K562 (cell line): ENCODE data around the gene CNNM3. TPM values are rescaled to one million over a fixed set of nuclear protein-coding genes. Genes with fewer than 3 reads are reported as not detected.
A peak's percentile ranks its signal among the peaks of the same experiment; 100 is the strongest.

Experiments
- AFF4 ChIP-seq: sonication (generic); formaldehyde crosslinking; IDR thresholded peaks from 2 replicates; pipeline ENCODE4 v1.8.0; 2023; ENCODE audit warnings: mild to moderate bottlenecking, missing genetic modification reagents
- BRCA1 ChIP-seq, 2 experiments: fragments of 450-650 bp in 1 of 2; sonication (generic) in 1 of 2; formaldehyde crosslinking in 1 of 2; IDR thresholded peaks; 2 replicates each; pipeline versions ENCODE4 v1.5.0 to v1.6.1; 2017 to 2020; ENCODE audit warnings: mild to moderate bottlenecking in 1 of 2, missing genetic modification reagents in 1 of 2
- ETV1 ChIP-seq: fragments of 450-650 bp; conservative IDR thresholded peaks from 2 replicates; pipeline ENCODE4 v1.6.1; 2016; ENCODE audit warnings: missing genetic modification characterization, control low read depth, low read depth, missing compliant biosample characterization
- IRF9 ChIP-seq: fragments of 450-650 bp; IDR thresholded peaks from 2 replicates; pipeline ENCODE4 v1.6.1; 2016; ENCODE audit warnings: missing biosample characterization, missing genetic modification characterization
- MYNN ChIP-seq, 2 experiments: sonication (generic); formaldehyde crosslinking in 1 of 2; IDR thresholded peaks; 2 replicates each; pipeline versions ENCODE4 v1.5.0 to v1.6.1; 2016 to 2020; ENCODE audit warnings: antibody characterized with exemption in 1 of 2, missing genetic modification reagents in 1 of 2
- NFE2L1 ChIP-seq: fragments of 450-650 bp; IDR thresholded peaks from 2 replicates; pipeline ENCODE4 v1.6.1; 2016; ENCODE audit warnings: missing genetic modification characterization, low read depth, mild to moderate bottlenecking, missing compliant biosample characterization, moderate library complexity, borderline replicate concordance
- NONO ChIP-seq, 2 experiments: fragments of 200-400 bp in 1 of 2; fragments of 450-650 bp in 1 of 2; formaldehyde crosslinking in 1 of 2; IDR thresholded peaks; 2 replicates each; pipeline ENCODE4 v1.6.1; 2017; ENCODE audit warnings: low read depth in 2 of 2, mild to moderate bottlenecking in 2 of 2, moderate library complexity in 2 of 2, low read length in 1 of 2
- POLR2AphosphoS2 ChIP-seq: IDR thresholded peaks from 2 replicates; pipeline ENCODE4 v1.6.1; 2012; ENCODE audit warnings: low read length, improper control_type of control experiment
- RBM39 ChIP-seq: fragments of 200-400 bp; formaldehyde crosslinking; optimal IDR thresholded peaks from 2 replicates; pipeline ENCODE3; 2018; ENCODE audit warnings: low read depth, low read length
- SMC3 ChIP-seq: conservative IDR thresholded peaks from 2 replicates; pipeline ENCODE4 v1.6.1; 2011; ENCODE audit warnings: low read depth, low read length, improper control_type of control experiment; ENCODE audit not compliant: insufficient read depth
- TSHZ1 ChIP-seq: fragments of 250-450 bp; sonication (Bioruptor Pico); IDR thresholded peaks from 2 replicates; pipeline ENCODE4 v1.4.0; 2020; ENCODE audit warnings: mild to moderate bottlenecking, moderate library complexity
- YBX1 ChIP-seq: fragments of 450-650 bp; IDR thresholded peaks from 2 replicates; pipeline ENCODE4 v1.7.1; 2016; ENCODE audit warnings: mild to moderate bottlenecking
- ZNF354B ChIP-seq: fragments of 250-450 bp; sonication (Bioruptor Pico); IDR thresholded peaks from 2 replicates; pipeline ENCODE4 v1.4.0; 2020
- ZNF398 ChIP-seq: fragments of 250-450 bp; sonication (Bioruptor Pico); IDR thresholded peaks from 2 replicates; pipeline ENCODE4 v1.8.0; 2021; ENCODE audit warnings: moderate library complexity, mild to moderate bottlenecking, inconsistent platforms
- polyA plus RNA-seq, 8 experiments: library from polyadenylated mRNA; depleted of rRNA in 4 of 8; stranded (reverse) in 5 of 8; unstranded in 3 of 8; fragments of >200 nt; fragmentation: Nextera tagmentation in 2 of 8; fragmentation: Illumina TruSeq in 1 of 8; extraction: Ambion mirVana in 2 of 8; extraction: Trizol in 1 of 8; gene quantifications; 2 replicates each; pipeline versions ENCODE4 v1.2.1 to v1.2.3, GENCODE V29; 2011 to 2014; ENCODE audit warnings: inconsistent platforms in 1 of 8, missing spikeins in 1 of 8
- total RNA-seq, 7 experiments: library from RNA; depleted of rRNA in 6 of 7; stranded (reverse); fragments of >200 nt in 6 of 7; fragmentation: Illumina TruSeq in 2 of 7; extraction: Trizol in 2 of 7; gene quantifications; 2 replicates each; pipeline versions ENCODE4 v1.2.1 to v1.2.3, GENCODE V29; 2011 to 2021; ENCODE audit warnings: low replicate concordance in 1 of 7
- TF ChIP-seq, protein P1 (sequence below): fragments of 450-650 bp; IDR thresholded peaks from 2 replicates; pipeline ENCODE4 v1.6.1; 2017; ENCODE audit warnings: antibody characterized with exemption

The CNNM3 gene
- total and polyA plus RNA-seq, 9 of the 15 experiments (the other 6 are each of a cell fraction or from before 2014, with no cell fraction given), result 1.4 to 16.9 (median 6.5) TPM

DNA sequence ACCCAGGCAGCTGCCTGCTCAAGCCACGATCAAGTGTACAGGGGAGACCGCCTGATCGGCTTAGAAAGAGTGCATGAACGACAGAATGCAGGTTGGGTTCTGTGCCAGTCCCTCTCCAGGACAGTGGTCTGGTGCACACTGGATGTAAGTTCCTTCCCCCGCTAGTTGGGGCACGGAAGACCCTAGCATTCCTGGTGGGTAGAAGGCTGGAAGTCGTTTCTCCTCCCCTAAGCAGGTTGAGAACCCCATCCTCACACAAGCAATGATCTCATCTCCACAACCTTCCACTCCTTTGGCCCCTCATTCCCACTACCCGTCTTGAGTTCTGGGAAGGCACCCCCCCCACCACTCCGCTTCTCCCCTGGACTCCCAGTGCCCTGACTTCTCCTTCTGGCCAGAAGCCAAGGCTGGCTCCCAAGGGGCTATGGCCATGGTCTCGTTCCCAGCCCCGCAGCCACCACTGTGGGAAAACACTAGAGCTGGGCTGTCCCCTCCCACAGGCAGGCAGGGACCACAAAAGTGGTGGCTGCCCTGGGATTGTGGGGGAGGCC, 43.1 kb downstream of the CNNM3 start (continued):
- TF ChIP-seq TSHZ1 (no peak), RBM39 (no peak), MYNN (IDR thresholded peaks at IDR 0.05) (peak; percentile 7; the same call in 1 of the 2 replicates), MYNN (CRISPR knock-in tag; IDR thresholded peaks at IDR 0.05) (no peak), AFF4 (CRISPR knock-in tag) (no peak), SMC3 (no peak), ZNF398 (CRISPR knock-in tag) (no peak), NFE2L1 (tag) (no peak), IRF9 (tag) (no peak), ZNF354B (no peak), POLR2AphosphoS2 (peak; percentile 87; the same call in 1 of the 2 replicates), ETV1 (tag) (no peak), BRCA1 (IDR thresholded peaks at IDR 0.05) (no peak), BRCA1 (CRISPR knock-in tag; IDR thresholded peaks at IDR 0.05) (no peak), YBX1 (no peak), NONO (IDR thresholded peaks at IDR 0.05; ENCODE audit: low read depth in 2 of 2, low read length in 1 of 2) (no peak)
- TF ChIP-seq, protein P1, sequence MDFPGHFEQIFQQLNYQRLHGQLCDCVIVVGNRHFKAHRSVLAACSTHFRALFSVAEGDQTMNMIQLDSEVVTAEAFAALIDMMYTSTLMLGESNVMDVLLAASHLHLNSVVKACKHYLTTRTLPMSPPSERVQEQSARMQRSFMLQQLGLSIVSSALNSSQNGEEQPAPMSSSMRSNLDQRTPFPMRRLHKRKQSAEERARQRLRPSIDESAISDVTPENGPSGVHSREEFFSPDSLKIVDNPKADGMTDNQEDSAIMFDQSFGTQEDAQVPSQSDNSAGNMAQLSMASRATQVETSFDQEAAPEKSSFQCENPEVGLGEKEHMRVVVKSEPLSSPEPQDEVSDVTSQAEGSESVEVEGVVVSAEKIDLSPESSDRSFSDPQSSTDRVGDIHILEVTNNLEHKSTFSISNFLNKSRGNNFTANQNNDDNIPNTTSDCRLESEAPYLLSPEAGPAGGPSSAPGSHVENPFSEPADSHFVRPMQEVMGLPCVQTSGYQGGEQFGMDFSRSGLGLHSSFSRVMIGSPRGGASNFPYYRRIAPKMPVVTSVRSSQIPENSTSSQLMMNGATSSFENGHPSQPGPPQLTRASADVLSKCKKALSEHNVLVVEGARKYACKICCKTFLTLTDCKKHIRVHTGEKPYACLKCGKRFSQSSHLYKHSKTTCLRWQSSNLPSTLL, result no peak
